PFSK-1 (cell line): Measurements from ENCODE around the gene ACADVL.

ENCODE experiments used
- FOXP2 ChIP-seq: optimal IDR thresholded peaks from 2 replicates; pipeline ENCODE3; 2011; ENCODE audit warnings: borderline replicate concordance, control low read depth, inconsistent platforms; ENCODE audit not compliant: insufficient read depth; ENCODE audit errors: extremely low read length, extremely low read depth
- POLR2AphosphoS5 ChIP-seq: IDR thresholded peaks from 2 replicates; pipeline ENCODE4 v1.6.1; 2012; ENCODE audit warnings: low read depth, mild to moderate bottlenecking, control low read depth, low read length, moderate library complexity
- SIN3A ChIP-seq: IDR thresholded peaks from 2 replicates; pipeline ENCODE4 v1.6.1; 2012; ENCODE audit warnings: mild to moderate bottlenecking, low read length, moderate library complexity, borderline replicate concordance; ENCODE audit not compliant: insufficient read depth
- TAF1 ChIP-seq: IDR thresholded peaks from 2 replicates; pipeline ENCODE4 v1.6.1; 2012; ENCODE audit warnings: low read length, control low read depth, borderline replicate concordance; ENCODE audit not compliant: insufficient read depth
- TF ChIP-seq, protein P1 (sequence below), 2 experiments: IDR thresholded peaks; 2 replicates each; pipeline versions ENCODE4 v1.6.1 to v1.8.0; 2011 to 2012; ENCODE audit warnings: low read depth in 2 of 2, low read length in 2 of 2, control low read depth in 1 of 2, inconsistent platforms in 1 of 2, mild to moderate bottlenecking in 1 of 2, moderate library complexity in 1 of 2; ENCODE audit not compliant: insufficient read depth in 1 of 2

ACADVL gene

DNA sequence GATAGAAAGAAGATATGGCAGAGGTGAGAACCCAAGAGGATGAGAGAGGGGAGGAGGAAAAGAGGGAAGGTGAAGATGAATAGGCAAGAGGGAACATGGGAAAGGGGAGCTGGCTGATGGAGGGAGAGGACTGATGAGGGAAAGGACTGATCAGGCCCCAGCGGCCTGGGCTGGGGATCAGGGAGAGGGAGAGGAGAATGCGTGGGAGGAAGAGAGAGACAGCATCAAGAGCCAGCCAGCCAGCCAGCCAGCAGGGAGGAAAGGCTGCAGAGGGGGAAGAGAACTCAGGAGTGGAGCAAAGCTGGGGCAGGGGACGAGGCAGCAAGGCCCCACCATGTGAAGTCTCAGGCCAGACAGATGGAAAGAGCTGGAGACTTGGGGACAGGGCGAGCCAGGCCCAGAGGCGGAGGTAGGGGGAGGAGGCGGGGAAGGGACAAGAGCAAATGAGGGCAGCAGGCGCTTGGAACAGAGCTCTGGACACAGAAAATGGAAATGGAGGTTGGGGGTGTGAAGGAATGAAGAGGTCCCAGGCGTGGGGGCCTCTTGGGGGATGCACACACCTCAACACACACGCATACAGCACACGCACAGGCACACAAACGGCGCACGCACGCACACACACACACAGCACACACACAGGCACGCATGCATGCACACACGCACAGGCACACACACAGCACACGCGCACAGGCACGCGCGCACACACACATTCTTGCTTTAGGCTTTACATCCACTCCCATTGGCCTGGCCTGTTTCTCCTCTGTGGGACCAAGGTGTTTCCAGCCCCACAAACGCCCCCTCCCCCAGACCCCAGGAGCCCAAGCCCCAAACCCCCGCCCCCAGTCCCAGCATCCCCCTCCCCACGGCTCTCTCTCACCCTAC lies 12.4 kb upstream of the ACADVL start:
- TF ChIP-seq POLR2AphosphoS5 (no peak), SIN3A (no peak), FOXP2 (no peak), TAF1 (no peak)
- TF ChIP-seq, protein P1, sequence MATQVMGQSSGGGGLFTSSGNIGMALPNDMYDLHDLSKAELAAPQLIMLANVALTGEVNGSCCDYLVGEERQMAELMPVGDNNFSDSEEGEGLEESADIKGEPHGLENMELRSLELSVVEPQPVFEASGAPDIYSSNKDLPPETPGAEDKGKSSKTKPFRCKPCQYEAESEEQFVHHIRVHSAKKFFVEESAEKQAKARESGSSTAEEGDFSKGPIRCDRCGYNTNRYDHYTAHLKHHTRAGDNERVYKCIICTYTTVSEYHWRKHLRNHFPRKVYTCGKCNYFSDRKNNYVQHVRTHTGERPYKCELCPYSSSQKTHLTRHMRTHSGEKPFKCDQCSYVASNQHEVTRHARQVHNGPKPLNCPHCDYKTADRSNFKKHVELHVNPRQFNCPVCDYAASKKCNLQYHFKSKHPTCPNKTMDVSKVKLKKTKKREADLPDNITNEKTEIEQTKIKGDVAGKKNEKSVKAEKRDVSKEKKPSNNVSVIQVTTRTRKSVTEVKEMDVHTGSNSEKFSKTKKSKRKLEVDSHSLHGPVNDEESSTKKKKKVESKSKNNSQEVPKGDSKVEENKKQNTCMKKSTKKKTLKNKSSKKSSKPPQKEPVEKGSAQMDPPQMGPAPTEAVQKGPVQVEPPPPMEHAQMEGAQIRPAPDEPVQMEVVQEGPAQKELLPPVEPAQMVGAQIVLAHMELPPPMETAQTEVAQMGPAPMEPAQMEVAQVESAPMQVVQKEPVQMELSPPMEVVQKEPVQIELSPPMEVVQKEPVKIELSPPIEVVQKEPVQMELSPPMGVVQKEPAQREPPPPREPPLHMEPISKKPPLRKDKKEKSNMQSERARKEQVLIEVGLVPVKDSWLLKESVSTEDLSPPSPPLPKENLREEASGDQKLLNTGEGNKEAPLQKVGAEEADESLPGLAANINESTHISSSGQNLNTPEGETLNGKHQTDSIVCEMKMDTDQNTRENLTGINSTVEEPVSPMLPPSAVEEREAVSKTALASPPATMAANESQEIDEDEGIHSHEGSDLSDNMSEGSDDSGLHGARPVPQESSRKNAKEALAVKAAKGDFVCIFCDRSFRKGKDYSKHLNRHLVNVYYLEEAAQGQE (IDR thresholded peaks at IDR 0.05; ENCODE audit: insufficient read depth in 1 of 2, low read depth in 2 of 2, low read length in 2 of 2): no peak

- TF ChIP-seq, protein P1 (IDR thresholded peaks at IDR 0.05; ENCODE audit: insufficient read depth in 1 of 2, low read depth in 2 of 2, low read length in 2 of 2): no peak
- no peak for TF ChIP-seq SIN3A
- no peak for TF ChIP-seq FOXP2
- TF ChIP-seq POLR2AphosphoS5: no peak
- no peak for TF ChIP-seq TAF1
These were observed 11.6 kb upstream of the ACADVL start for GRCh38 chr17:7208027-7208571.

- TF ChIP-seq POLR2AphosphoS5: no peak
- TF ChIP-seq TAF1: no peak
- no peak for TF ChIP-seq FOXP2
- TF ChIP-seq SIN3A: no peak
- TF ChIP-seq, protein P1 (IDR thresholded peaks at IDR 0.05; ENCODE audit: insufficient read depth in 1 of 2, low read depth in 2 of 2, low read length in 2 of 2): no peak
These were observed 10.8 kb upstream of the ACADVL start for GRCh38 chr17:7208754-7209460.

- no peak for TF ChIP-seq SIN3A
- no peak for TF ChIP-seq TAF1
- no peak for TF ChIP-seq FOXP2
- TF ChIP-seq, protein P1 (IDR thresholded peaks at IDR 0.05; ENCODE audit: insufficient read depth in 1 of 2, low read depth in 2 of 2, low read length in 2 of 2): no peak
- TF ChIP-seq POLR2AphosphoS5: no peak
These were observed 8.1 kb upstream of the ACADVL start for GRCh38 chr17:7211491-7212273.
